KG1 (cell line): ENCODE data around the gene TMEM161B.
"Not testable (repeated sequence)": the region's sequence is repeated elsewhere in the genome, so short reads cannot be mapped to it uniquely, and the experiment has no call there.

Source experiments
- DNase-seq: peaks from one replicate; lab custom pipeline; 2025; lab: John Stamatoyannopoulos, UW

The TMEM161B gene

DNA sequence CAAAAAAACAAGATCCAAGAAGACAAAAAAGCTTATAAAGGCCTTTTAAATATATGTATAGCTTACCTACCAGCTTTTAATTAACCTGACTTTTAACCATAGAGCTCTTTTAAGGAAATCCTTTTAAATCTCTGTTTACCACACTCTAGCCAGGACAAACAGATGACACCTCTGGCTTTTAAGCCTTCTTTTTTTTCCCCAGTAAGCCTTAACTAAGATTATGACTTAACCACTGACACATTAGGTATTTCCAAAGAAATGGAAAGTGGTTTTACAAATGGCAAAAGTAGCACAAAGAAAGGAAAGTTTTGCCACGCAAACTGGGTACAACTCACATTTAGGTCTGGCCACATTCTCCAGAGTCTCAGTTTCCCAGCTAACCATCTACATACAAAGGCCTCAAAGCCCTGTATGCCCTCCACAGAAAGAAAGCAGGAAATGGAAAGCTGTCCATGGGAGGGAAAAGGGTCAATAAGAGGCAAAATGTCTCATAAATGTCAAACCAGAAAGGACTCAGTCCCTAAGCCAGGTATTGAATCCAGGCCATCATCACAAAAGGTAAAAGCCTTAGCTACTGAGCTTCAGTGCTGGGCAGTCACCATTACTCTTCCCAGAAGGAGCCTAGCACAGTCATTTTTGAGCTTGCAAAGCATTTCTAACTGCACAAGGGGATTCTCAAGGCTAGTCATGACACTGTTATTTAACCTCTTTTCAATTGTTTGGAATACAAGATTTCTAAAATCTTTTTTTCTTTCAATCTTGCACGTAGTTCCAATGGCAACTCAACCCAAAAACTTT, 19.7 kb downstream of the TMEM161B start:
- no peak for DNase-seq

GRCh38 chr5:88248094-88248493, 20.6 kb downstream of the TMEM161B start:
- DNase-seq: no peak

DNA sequence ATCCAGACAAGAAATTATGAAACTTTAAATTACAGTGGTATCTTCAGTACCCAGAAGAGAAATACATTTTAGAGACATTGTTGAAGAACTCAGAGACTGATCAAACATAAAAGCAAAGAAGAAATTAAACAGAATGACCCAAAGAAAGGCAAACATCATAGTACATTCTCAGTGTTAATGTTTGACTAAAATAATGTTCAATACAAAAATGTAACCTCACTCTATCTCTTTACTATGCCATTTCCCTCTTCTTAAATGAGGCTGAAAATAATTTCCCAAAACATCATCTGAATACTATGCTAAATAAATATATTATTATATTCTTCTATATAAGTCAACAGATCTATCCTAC, 22.8 kb downstream of the TMEM161B start:
- DNase-seq: no peak

GRCh38 chr5:88245241-88245892, 23.3 kb downstream of the TMEM161B start:
- no peak for DNase-seq

DNA sequence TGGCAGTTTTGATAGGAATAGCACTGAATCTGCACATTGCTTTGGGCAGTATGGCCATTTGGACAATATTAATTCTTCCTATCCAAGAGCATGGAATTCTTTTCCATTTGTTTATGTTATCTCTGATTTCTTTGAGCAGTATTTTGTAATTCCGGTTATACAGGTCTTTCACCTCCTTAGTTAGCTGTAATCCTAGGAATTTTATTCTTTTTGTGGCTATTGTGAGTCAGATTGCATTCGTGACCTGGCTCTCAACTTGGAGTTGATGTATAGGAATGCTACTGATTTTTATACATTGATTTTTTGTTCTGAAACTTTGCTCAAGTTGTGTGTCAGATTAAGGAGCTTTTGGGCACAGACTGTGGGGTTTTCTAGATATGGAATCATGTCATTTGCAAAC, 24.0 kb downstream of the TMEM161B start:
- no peak for DNase-seq

DNA sequence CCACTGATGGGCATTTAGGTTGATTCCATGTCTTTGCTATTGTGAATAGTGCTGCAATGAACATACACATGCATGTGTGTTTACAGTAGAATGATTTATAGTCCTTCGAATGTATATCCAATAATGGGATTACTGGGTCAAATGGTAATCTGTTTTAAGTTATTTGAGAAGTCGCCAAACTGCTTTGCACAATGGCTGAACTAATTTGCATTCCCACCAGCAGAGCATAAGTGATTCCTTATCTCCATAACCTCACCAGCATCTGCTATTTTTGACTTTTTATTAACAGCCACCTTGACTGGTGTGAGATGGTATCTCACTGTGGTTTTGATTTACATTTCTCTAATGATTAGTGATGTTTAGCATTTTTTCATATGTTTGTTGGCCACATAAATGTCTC, 25.2 kb downstream of the TMEM161B start:
- not testable (repeated sequence) for DNase-seq

DNA sequence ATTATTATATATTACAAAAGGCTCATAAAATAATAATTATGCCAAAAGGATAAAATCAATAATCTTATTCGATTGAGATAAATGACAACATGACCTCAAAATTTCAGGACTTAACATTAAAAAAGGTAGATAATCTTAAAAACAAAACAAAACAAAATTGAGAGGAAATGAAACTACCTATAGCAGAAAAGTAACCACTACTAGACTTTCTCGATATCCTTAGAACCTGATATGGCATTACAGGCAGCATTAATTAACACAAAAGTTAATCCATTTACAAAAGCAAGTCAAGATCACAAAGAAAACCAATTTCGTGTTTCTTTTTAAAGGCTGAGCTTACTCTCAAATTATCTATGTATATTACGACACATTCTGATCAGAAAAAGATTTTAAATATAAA, 29.9 kb downstream of the TMEM161B start:
- DNase-seq: no peak

GRCh38 chr5:88236866-88237642, 31.6 kb downstream of the TMEM161B start:
- DNase-seq: no peak

DNA sequence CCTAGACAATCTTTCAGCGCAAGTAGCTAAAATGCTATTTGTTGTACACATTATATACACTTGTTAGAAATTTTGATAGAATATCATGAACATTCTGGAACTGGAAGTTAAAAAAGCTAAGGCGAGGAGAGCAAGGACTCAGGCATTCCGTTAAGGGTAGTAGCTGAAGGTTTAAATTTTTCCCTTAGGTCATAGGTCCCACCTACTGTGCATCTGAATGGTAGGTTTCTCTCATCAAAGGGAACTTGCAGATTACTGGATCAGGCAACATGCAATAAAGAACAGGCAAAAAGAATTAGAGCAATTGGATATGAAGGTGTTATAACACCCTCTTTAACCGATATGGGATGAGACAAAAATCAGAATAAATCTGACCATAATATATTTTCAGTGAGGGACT, 32.8 kb downstream of the TMEM161B start:
- no peak for DNase-seq

- no peak for DNase-seq
Observed at GRCh38 chr5:88235346-88235745, 33.3 kb downstream of the TMEM161B start.

DNA sequence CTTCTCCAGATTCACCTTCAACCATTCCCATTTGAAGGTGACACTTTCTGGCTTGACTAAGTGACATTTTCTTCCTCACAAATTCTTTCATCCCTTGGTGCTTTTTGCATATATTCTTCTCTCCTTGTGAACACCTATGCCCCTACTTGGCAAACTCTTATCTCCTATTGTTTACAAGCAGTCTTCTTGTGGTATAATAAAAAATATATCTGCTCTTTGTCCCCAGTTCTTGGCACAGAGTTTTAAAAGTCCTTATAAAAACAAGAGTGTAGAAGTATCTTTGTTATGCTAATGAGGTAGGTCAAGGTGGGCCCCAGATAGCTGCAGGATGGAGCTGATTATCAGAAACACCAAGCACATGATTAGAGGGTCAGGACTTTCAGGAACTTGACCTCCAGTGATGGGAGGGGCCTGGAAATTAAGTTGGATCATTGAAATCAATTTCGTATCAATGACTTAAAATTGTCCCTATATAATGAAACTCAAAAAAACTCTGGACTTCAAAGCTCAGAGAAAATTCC, 38.0 kb downstream of the TMEM161B start:
- no peak for DNase-seq

DNA sequence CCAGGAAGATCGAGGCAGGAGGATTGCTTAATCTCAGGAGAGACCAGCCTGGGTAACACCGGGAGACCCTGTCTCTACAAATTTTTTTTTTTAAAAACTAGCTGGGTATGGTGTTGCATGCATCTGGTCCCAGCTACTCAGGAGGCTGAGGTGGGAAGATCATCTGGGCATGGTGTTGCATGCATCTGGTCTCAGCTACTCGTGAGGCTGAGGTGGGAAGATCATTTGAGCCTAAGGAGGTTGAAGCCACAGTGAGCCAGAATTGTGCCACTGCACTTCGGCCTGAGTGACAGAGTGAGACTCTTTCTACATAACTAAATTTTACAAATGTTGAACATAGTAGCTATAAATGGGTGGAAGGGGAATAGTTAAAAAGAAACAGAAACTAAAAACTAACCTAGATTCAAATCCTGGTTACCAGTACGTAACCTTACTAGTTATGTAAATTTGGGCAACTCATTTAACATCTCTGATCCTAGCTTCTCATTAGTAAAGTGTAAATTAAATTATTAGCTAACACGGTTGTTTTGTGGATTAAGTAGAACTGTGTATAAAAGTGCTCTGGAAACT, 41.7 kb downstream of the TMEM161B start:
- no peak for DNase-seq

DNA sequence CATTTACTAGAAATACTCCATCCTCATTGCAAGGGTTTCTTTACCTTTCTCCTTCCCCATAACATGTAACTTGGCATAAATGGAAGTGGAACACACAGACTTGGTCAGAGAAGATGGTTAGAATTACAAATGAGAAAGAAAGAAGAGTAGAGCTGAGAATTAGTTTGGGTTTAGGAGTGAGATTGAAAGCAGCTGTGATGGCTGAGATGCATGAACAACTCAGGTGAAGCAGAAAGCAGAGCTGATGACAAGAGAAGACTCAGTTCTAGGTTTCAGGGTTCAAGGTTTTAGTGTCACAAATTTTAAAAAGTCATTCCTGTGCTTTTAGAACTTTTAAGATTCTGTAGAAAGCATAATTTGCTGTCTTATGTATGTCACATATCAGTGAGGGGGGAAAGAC, 54.0 kb downstream of the TMEM161B start:
- no peak for DNase-seq

DNA sequence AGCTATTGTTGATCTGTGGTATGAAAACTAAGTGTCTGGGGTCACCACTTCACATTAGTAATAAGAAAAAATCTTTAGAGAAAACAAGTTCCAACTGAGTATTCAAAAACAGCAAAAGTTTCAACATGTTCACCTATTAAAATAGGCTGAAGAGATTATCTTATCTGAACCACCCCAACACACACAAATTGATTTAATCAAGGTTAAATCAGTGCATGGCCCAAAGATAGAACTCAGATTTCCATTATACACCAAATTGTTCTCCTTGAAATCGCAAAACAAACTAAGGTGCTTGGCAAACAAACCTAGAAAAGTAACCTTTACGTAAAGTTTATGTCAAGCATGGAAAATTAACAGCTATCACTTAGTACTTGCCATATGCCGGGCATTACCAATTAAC, 61.1 kb downstream of the TMEM161B start:
- no peak for DNase-seq

DNA sequence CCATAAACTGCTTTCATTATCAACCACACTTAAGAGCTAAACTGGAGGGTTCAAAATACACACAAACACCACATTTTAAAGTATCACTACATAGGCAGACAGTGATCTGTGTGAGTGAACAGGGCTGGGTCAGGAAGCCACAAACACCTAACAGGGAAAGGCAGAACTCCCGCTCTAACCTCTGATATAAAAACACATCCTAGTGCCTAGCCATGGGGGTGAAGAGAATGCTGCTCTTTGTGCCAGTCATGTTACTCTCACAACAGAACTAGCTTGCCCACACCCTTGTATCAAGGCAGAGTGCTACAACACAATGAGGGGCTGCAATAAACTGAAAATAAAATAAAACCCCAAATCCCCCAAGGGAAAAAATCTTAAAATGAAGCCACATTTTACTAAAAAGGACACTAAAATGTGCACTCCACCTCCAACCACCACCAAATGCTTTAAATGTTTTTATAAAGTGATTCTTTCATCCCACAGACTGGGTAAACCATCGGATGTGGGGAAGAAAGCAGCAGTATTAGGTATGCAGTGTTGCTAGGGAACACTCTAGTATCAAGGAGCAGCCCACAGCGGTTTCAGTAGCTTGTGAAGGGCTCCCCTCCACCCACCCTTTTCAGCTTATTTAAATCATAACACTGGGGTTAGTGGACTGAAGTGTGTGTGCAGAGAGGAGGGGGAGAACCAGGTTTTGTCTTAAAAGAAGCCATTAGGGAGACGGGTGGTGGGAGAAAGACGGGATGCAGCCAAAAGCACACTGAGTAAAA, 64.5 kb downstream of the TMEM161B start:
- no peak for DNase-seq

DNA sequence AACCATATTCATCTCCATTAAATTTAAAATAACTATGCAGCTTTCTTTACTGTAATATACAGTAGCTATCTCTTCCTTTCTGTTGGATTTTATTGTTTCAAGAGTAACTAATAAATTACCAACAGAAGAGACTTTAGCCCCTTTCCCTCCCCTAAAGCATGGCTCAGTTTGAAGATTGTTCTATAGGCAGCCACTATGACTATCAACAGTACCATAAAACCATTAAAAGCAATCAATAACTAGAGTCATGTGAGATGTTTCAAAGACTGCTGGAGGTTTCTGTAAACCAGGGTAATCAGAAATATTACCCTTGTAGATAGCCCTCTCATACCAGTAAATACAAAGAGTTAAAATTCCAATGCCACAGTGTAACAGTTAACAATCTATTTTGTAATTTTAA, 73.0 kb downstream of the TMEM161B start:
- no peak for DNase-seq

- no peak for DNase-seq
Observed at GRCh38 chr5:88193896-88194295, 74.7 kb downstream of the TMEM161B start.

- no peak for DNase-seq
Observed at GRCh38 chr5:88190106-88190834, 78.4 kb downstream of the TMEM161B start.

DNA sequence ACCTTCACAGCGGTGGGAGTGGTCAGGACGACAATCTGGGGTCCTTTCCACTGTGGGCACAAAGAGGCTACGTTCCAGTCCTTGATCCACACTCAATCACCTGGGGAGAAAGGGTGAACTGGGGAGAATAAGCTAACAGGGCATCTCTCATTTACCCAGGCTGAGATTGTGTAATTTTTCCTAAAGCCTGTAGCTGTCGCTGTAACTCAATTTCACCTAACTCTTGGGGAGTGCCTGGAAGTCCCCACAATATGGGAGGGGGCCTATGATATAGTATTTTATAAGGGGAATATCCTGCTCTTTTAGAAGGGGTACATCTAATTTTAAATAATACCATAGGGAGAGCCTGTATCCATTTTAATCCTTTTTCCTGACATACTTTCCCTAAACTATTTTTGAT, 79.2 kb downstream of the TMEM161B start:
- DNase-seq: not testable (repeated sequence)

DNA sequence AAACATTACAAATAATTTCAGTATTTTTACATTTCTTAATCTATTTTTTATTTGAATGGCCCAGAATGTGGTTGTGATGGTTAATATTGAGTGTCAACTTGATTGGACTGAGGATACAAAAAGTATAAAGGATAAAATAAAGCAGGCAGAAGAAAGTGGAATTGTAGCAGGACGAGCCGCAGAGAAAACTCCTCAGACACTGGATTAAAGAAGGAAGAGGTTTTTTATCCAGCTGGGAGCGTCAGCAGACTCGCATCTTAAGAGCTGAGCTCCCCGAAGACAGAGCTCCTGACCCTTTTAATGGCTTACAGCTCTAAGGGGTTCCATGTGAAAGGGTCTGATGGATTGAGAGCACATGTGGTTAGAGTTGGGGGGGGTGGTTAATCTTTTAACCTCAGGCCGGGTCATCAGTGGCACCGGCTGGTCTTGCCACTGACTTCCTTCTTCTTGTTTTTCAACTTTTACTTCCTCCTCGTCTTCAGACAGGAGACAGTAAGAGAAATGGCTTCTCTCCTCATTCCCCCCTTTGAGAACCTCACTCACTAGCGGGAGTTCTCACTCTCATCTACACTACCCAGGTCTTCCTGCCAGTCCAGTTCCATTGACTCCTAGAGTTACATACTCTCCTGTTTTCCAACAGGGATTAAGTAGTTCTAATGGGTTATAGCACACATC, 80.0 kb downstream of the TMEM161B start:
- no peak for DNase-seq
